SK-N-SH (cell line): ENCODE results near the gene KPNA2. TPM values are rescaled to one million over a fixed set of nuclear protein-coding genes. Genes with fewer than 3 reads are reported as not detected.
"Not testable (repeated sequence)": the region's sequence is repeated elsewhere in the genome, so short reads cannot be mapped to it uniquely, and the experiment has no call there.

Experiments used
- CTCF ChIA-PET: fragments of 300-600, 350-600 bp; formaldehyde crosslinking; extraction: SDS; loops from one replicate; lab custom pipeline; 2021; lab: Yijun Ruan, JAX
- POLR2A ChIA-PET: fragments of 350-600 bp; sonication (Branson Sonifier 250); formaldehyde crosslinking; extraction: SDS; loops from one replicate; lab custom pipeline; 2020; ENCODE audit warnings: antibody characterized with exemption, inconsistent platforms; lab: Yijun Ruan, JAX
- DNase-seq: peaks from one replicate; pipeline ENCODE4 v3.0.0; 2012
- H2AFZ ChIP-seq: fragments of 200-600 bp; sonication (generic); 2 replicates; pipeline ENCODE4 v1.8.1; 2016; ENCODE audit warnings: antibody characterized with exemption, mild to moderate bottlenecking, low read depth
- H3F3A ChIP-seq: fragments of 200-600 bp; sonication (generic); replicated peaks from 2 replicates; pipeline ENCODE3; 2016; ENCODE audit warnings: antibody characterized with exemption, mild to moderate bottlenecking; ENCODE audit not compliant: insufficient read depth
- H3K27ac ChIP-seq, 2 experiments: fragments of 200-500 bp in 1 of 2; fragments of 200-600 bp in 1 of 2; sonication (Bioruptor generic) in 1 of 2; sonication (generic), shearing (Covaris generic) in 1 of 2; 2 replicates each; pipeline versions ENCODE4 v1.5.1 to v1.6.1; 2014 to 2016; ENCODE audit warnings: low read depth in 2 of 2, inconsistent platforms in 1 of 2, low read length in 1 of 2, mild to moderate bottlenecking in 1 of 2, mixed read lengths in 1 of 2
- H3K27me3 ChIP-seq: fragments of 200-600 bp; sonication (generic), shearing (Covaris generic); 2 replicates; pipeline ENCODE4 v1.6.1; 2016; ENCODE audit warnings: mixed run types; ENCODE audit not compliant: insufficient read depth
- H3K36me3 ChIP-seq, 2 experiments: fragments of 200-500 bp in 1 of 2; fragments of 200-600 bp in 1 of 2; sonication (Bioruptor generic) in 1 of 2; sonication (generic) in 1 of 2; replicated peaks in 1 of 2; 2 replicates each; pipeline versions ENCODE3 to v1.5.1; 2014 to 2016; ENCODE audit warnings: low read length in 1 of 2, mild to moderate bottlenecking in 1 of 2; ENCODE audit not compliant: insufficient read depth in 2 of 2, control insufficient read depth in 1 of 2
- H3K4me1 ChIP-seq, 2 experiments: fragments of 200-500 bp in 1 of 2; fragments of 200-600 bp in 1 of 2; sonication (Bioruptor generic) in 1 of 2; sonication (generic), shearing (Covaris generic) in 1 of 2; 2 replicates each; pipeline versions ENCODE4 v1.5.1 to v1.6.1; 2014 to 2016; ENCODE audit warnings: low read depth in 1 of 2, low read length in 1 of 2, mixed run types in 1 of 2; ENCODE audit not compliant: insufficient read depth in 2 of 2, control insufficient read depth in 1 of 2
- H3K4me2 ChIP-seq: fragments of 200-600 bp; sonication (generic), shearing (Covaris generic); 2 replicates; pipeline ENCODE4 v1.6.1; 2017; ENCODE audit warnings: mixed run types
- H3K4me3 ChIP-seq, 2 experiments: fragments of 200-500 bp in 1 of 2; fragments of 200-600 bp in 1 of 2; sonication (Bioruptor generic) in 1 of 2; sonication (generic), shearing (Covaris generic) in 1 of 2; 2 replicates each; pipeline versions ENCODE4 v1.5.1 to v1.8.1; 2014 to 2016; ENCODE audit warnings: low read depth in 2 of 2, inconsistent platforms in 1 of 2, low read length in 1 of 2, mild to moderate bottlenecking in 1 of 2, mixed read lengths in 1 of 2, moderate library complexity in 1 of 2
- H3K79me2 ChIP-seq: fragments of 200-600 bp; sonication (generic); 2 replicates; pipeline ENCODE4 v1.8.1; 2017; ENCODE audit warnings: mild to moderate bottlenecking; ENCODE audit not compliant: insufficient read depth
- H3K9ac ChIP-seq: fragments of 200-600 bp; sonication (generic); 2 replicates; pipeline ENCODE4 v1.6.1; 2017; ENCODE audit warnings: mixed run types
- H3K9me2 ChIP-seq: fragments of 200-600 bp; sonication (generic); 2 replicates; pipeline ENCODE4 v1.6.1; 2017; ENCODE audit warnings: mixed run types
- H3K9me3 ChIP-seq: fragments of 200-600 bp; sonication (generic); 2 replicates; pipeline ENCODE4 v1.6.1; 2017; ENCODE audit warnings: mixed run types, mild to moderate bottlenecking, moderate library complexity
- H4K20me1 ChIP-seq: fragments of 200-600 bp; sonication (generic); 2 replicates; pipeline ENCODE4 v1.6.1; 2017; ENCODE audit warnings: mild to moderate bottlenecking, mixed run types; ENCODE audit not compliant: insufficient read depth
- POLR2AphosphoS5 ChIP-seq: IDR thresholded peaks from 2 replicates; pipeline ENCODE4 v1.6.1; 2012; ENCODE audit warnings: low read depth, low read length
- SIN3A ChIP-seq: IDR thresholded peaks from 2 replicates; pipeline ENCODE4 v1.6.1; 2012; ENCODE audit warnings: low read depth, mild to moderate bottlenecking, low read length, moderate library complexity, borderline replicate concordance
- WGBS: methylation state at CpG from one replicate; pipeline ENCODE4 v1.1.6; 2017; ENCODE audit warnings: low lambda C conversion rate; 5-methylcytosine and 5-hydroxymethylcytosine counted together
- polyA plus RNA-seq, 3 experiments: library from polyadenylated mRNA; depleted of rRNA; stranded (reverse); fragments of >200 nt; gene quantifications; 2 replicates each; pipeline ENCODE4 v1.2.3, GENCODE V29; 2012
- TF ChIP-seq, protein P1 (sequence below): IDR thresholded peaks from 2 replicates; pipeline ENCODE4 v1.4.0; 2012; ENCODE audit warnings: low read depth, borderline replicate concordance
- TF ChIP-seq, protein P2 (sequence below): fragments of 150-350 bp; IDR thresholded peaks from 2 replicates; pipeline ENCODE4 v1.6.1; 2016; ENCODE audit warnings: mild to moderate bottlenecking, low read depth, low read length

The KPNA2 gene
- polyA plus RNA-seq, 1 of the 3 experiments (the other 2 are of a cell fraction): 122 TPM

DNA sequence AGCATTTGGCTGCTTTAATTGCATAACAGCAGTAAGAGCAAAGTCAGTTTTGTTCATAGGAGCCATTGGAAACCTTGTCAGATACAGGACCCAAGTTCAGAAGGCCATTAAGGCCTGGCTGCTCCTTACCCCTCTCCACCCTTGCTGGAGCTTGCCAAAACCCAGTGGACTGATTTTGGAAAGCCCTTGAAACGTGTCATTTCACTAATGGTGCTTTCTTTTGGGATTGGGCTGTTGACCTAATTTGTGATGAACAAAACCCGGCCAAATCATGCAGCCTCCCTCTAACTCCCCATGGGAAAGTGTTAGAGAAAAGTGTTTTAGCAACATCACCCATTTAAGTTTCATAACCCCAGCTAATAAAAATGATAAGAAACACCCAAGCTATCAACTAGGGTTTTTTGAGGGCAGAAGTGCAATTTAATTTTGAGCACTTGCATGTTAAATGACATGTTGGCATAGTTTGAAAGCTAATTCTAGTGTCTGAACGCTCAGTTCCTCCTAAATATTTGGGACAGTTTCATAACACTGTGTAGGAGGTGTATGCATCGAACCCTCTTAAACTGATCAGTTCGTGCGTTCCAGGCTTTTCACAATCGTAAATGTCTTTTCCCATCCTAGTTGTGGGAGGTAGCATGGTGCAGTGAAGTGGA lies 12.5 kb downstream of the KPNA2 start:
- not testable (repeated sequence) for H4K20me1 ChIP-seq, H3K9me3 ChIP-seq, H3K27ac ChIP-seq, H3K9me2 ChIP-seq, H2AFZ ChIP-seq, H3K4me3 ChIP-seq, H3K4me2 ChIP-seq, H3K9ac ChIP-seq, H3K27me3 ChIP-seq, H3K4me1 ChIP-seq, DNase-seq
- Histone ChIP-seq H3K79me2 (peaks cover 19% of the 10 kb centered on the region), H3F3A (peaks cover 73% of the 10 kb centered on the region), H3K36me3 (peaks cover 47 to 54% of the 10 kb centered on the region in 2 experiments)
- WGBS: 96% methylated on average over 7 of the region's 7 CpGs
- CTCF ChIA-PET: interaction anchor here (2.1 to 2.2 kb wide), 2 partner anchors 10 to 12 kb away, joined by 5 to 7 read pairs; partner anchors contain the start of gene KPNA2
- POLR2A ChIA-PET: interaction anchor here (1.1 kb wide), 1 partner anchor 9 kb away, joined by 4 read pairs; no protein-coding TSS in a partner anchor
- peak; percentile 18; the same call in 1 of the 2 replicates for TF ChIP-seq POLR2AphosphoS5

GRCh38 chr17:68048996-68049395 lies 13.5 kb downstream of the KPNA2 start:
- Histone ChIP-seq H3K27ac (no peak overlapping the region), H3K4me2 (no peak overlapping the region), H3K9me2 (no peaks in the 10 kb centered on the region), H3K9ac (no peak overlapping the region), H2AFZ (no peak overlapping the region), H3F3A (peaks cover 64% of the 10 kb centered on the region)
- ChIA-PET POLR2A (interaction anchor here (0.6 kb wide), 1 partner anchor 22 kb away, joined by 4 read pairs; no protein-coding TSS in a partner anchor), CTCF (interaction anchor here (2.2 kb wide), 1 partner anchor 9 kb away, joined by 7 read pairs; no protein-coding TSS in a partner anchor)
- DNase-seq: peak; percentile 27
- TF ChIP-seq, protein P1, sequence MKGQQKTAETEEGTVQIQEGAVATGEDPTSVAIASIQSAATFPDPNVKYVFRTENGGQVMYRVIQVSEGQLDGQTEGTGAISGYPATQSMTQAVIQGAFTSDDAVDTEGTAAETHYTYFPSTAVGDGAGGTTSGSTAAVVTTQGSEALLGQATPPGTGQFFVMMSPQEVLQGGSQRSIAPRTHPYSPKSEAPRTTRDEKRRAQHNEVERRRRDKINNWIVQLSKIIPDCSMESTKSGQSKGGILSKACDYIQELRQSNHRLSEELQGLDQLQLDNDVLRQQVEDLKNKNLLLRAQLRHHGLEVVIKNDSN: no peak
- TF ChIP-seq, protein P2, sequence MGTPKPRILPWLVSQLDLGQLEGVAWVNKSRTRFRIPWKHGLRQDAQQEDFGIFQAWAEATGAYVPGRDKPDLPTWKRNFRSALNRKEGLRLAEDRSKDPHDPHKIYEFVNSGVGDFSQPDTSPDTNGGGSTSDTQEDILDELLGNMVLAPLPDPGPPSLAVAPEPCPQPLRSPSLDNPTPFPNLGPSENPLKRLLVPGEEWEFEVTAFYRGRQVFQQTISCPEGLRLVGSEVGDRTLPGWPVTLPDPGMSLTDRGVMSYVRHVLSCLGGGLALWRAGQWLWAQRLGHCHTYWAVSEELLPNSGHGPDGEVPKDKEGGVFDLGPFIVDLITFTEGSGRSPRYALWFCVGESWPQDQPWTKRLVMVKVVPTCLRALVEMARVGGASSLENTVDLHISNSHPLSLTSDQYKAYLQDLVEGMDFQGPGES: no peak
- TF ChIP-seq SIN3A: no peak
- TF ChIP-seq, all 33 proteins: peak for 0
- 95% methylated on average over 2 of the region's 2 CpGs for WGBS
- Histone ChIP-seq H3K79me2 (peaks cover 9% of the 10 kb centered on the region; the same call in 1 of the 2 replicates), H3K36me3 (peaks cover 37 to 44% of the 10 kb centered on the region in 2 experiments), H3K27me3 (no peaks in the 10 kb centered on the region), H4K20me1 (peaks cover 6% of the 10 kb centered on the region; the same call in 1 of the 2 replicates), H3K4me3 (no peak overlapping the region), H3K4me1 (peaks cover 0 to 7% of the 10 kb centered on the region in 2 experiments; a peak in 2 of 4 replicates), H3K9me3 (no peaks in the 10 kb centered on the region)

- Histone ChIP-seq H3F3A (peaks cover 60% of the 10 kb centered on the region), H3K36me3 (peaks cover 29 to 35% of the 10 kb centered on the region in 2 experiments), H3K4me1 (peaks cover 0 to 16% of the 10 kb centered on the region in 2 experiments; a peak in 2 of 4 replicates)
- DNase-seq, H3K9ac ChIP-seq, H3K79me2 ChIP-seq, H3K4me3 ChIP-seq, CTCF ChIA-PET, POLR2A ChIA-PET, H4K20me1 ChIP-seq, H3K9me3 ChIP-seq, H3K27ac ChIP-seq, H3K27me3 ChIP-seq, H2AFZ ChIP-seq, H3K9me2 ChIP-seq, H3K4me2 ChIP-seq: not testable (repeated sequence)
- WGBS: 89% methylated on average over 4 of the region's 4 CpGs
Observed at GRCh38 chr17:68049812-68050437, 14.4 kb downstream of the KPNA2 start.

GRCh38 chr17:68051321-68052312 lies 16.1 kb downstream of the KPNA2 start:
- H3K9ac ChIP-seq, H3K9me2 ChIP-seq, DNase-seq, H3K4me2 ChIP-seq, H3K79me2 ChIP-seq, H3K9me3 ChIP-seq, H3K4me3 ChIP-seq, H3K27ac ChIP-seq, H4K20me1 ChIP-seq, H2AFZ ChIP-seq, CTCF ChIA-PET, H3K27me3 ChIP-seq, POLR2A ChIA-PET: not testable (repeated sequence)
- 95% methylated on average over 53 of the region's 57 CpGs for WGBS
- peaks cover 44% of the 10 kb centered on the region for H3F3A ChIP-seq
- H3K4me1 ChIP-seq: peaks cover 0 to 20% of the 10 kb centered on the region in 2 experiments; a peak in 2 of 4 replicates
- peaks cover 12 to 18% of the 10 kb centered on the region in 2 experiments for H3K36me3 ChIP-seq
